Colonic mucosa (tissue), 4 donors: ENCODE data around the gene PDE3A. TPM values are rescaled to one million over a fixed set of nuclear protein-coding genes. Genes with fewer than 3 reads are reported as not detected.

Experiments
- DNase-seq: peaks from one replicate; pipeline ENCODE4 v3.0.0-alpha.2; 2020
- H3K27ac ChIP-seq: fragments of 200-600 bp; one replicate; pipeline ENCODE4 v1.8.0; 2021
- H3K27me3 ChIP-seq: fragments of 200-600 bp; one replicate; pipeline ENCODE4 v1.8.0; 2021
- H3K36me3 ChIP-seq: fragments of 200-600 bp; one replicate; pipeline ENCODE4 v1.8.0; 2021
- H3K4me1 ChIP-seq: fragments of 200-600 bp; one replicate; pipeline ENCODE4 v1.8.0; 2021; ENCODE audit warnings: mild to moderate bottlenecking
- H3K4me3 ChIP-seq: fragments of 200-600 bp; one replicate; pipeline ENCODE4 v1.8.0; 2021
- H3K9ac ChIP-seq, 2 donors: one replicate each; pipeline ENCODE4 v1.7.0; 2013; ENCODE audit warnings: control low read depth in 2 of 2, low read depth in 2 of 2, low read length in 2 of 2
- H3K9me3 ChIP-seq: fragments of 200-600 bp; one replicate; pipeline ENCODE4 v1.8.0; 2021
- intact Hi-C: fragments of 100-400 bp; cut with DNase I; formaldehyde crosslinking; loops from one replicate; pipeline ENCODE4 v1.14.1; 2022
- total RNA-seq, 2 donors: library from RNA; stranded (reverse); fragmentation: NEBNext Ultra II Directional in 1 of 2; extraction: Animal tissue kit (Norgen Biotek cat#: 25700) in 1 of 2; gene quantifications; one replicate each; pipeline ENCODE4 v1.2.1, GENCODE V29; 2021
- TF ChIP-seq, protein P1 (sequence below): fragments of 200-600 bp; IDR thresholded peaks from one replicate; pipeline ENCODE4 v1.8.0; 2022; ENCODE audit warnings: antibody characterized with exemption, mild to moderate bottlenecking
- donor health status: healthy.
- donor health status: DM: no; HTN: no; CAD: no.
- donor health status: DM: no; HTN: no; CAD: no.

PDE3A gene
- total RNA-seq, 2 donors from 2014 or later = 32.1 to 50.6 TPM

- H3K9ac ChIP-seq = no peak overlapping the region
- no peaks in the 10 kb centered on the region for H3K9me3 ChIP-seq
- no peaks in the 10 kb centered on the region for H3K36me3 ChIP-seq
- no peak overlapping the region for H3K27ac ChIP-seq
- H3K4me3 ChIP-seq = no peak overlapping the region
- intact Hi-C loops = no loop called here
- no peaks in the 10 kb centered on the region for H3K27me3 ChIP-seq
- TF ChIP-seq, protein P1, sequence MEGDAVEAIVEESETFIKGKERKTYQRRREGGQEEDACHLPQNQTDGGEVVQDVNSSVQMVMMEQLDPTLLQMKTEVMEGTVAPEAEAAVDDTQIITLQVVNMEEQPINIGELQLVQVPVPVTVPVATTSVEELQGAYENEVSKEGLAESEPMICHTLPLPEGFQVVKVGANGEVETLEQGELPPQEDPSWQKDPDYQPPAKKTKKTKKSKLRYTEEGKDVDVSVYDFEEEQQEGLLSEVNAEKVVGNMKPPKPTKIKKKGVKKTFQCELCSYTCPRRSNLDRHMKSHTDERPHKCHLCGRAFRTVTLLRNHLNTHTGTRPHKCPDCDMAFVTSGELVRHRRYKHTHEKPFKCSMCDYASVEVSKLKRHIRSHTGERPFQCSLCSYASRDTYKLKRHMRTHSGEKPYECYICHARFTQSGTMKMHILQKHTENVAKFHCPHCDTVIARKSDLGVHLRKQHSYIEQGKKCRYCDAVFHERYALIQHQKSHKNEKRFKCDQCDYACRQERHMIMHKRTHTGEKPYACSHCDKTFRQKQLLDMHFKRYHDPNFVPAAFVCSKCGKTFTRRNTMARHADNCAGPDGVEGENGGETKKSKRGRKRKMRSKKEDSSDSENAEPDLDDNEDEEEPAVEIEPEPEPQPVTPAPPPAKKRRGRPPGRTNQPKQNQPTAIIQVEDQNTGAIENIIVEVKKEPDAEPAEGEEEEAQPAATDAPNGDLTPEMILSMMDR = no peak
- no peak for DNase-seq
- H3K4me1 ChIP-seq = no peaks in the 10 kb centered on the region
These were observed 101.4 kb downstream of the PDE3A start for GRCh38 chr12:20469756-20470155.

- Histone ChIP-seq H3K9me3 (no peaks in the 10 kb centered on the region), H3K4me3 (no peak overlapping the region), H3K27ac (no peak overlapping the region), H3K27me3 (no peaks in the 10 kb centered on the region), H3K36me3 (no peaks in the 10 kb centered on the region), H3K9ac (no peak overlapping the region), H3K4me1 (no peaks in the 10 kb centered on the region)
- intact Hi-C loops = no loop called here
- TF ChIP-seq, protein P1 = no peak
- DNase-seq = no peak
These were observed 103.9 kb downstream of the PDE3A start for GRCh38 chr12:20472102-20472782.

DNA sequence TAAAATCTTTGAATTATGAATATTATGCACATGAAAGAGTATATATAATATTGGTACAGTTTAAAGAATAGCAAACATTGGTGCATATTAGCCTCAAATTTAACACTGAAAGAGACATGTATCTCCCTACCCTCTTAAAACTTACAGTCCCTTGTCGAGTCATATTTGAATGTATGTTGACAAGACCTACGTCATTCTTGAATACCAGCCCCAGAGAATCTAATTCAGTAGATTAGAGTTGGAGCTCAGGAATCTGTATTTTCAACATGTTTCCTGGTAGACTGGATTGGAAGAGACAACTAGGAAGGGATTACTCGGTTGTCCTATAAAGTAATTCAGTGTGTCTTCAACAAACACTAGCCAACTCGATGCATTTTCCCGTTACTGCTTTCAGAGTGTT lies 104.8 kb downstream of the PDE3A start:
- Histone ChIP-seq H3K36me3 (no peaks in the 10 kb centered on the region), H3K4me1 (no peaks in the 10 kb centered on the region), H3K4me3 (no peak overlapping the region), H3K9ac (no peak overlapping the region), H3K9me3 (no peaks in the 10 kb centered on the region), H3K27ac (no peak overlapping the region), H3K27me3 (no peaks in the 10 kb centered on the region)
- intact Hi-C loops = no loop called here
- TF ChIP-seq, protein P1 = no peak
- no peak for DNase-seq

DNA sequence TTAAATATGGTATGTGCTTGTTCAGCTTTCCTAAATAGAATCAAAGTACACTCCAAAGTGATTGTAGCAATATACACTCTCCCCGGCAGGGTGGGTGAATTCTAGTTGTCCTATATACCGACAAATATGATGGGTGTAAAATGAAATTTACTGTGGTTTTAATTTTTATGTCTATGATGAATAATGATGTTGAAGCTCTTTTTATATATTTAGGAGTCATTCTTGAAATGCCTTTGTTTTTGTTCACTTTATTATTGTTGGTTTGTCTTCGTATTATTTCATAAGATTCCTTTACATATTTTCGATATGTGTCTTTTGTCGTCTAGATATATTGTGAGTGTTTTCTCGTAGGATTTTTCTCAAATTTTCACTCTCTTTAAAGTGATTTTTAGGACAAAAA lies 105.7 kb downstream of the PDE3A start:
- TF ChIP-seq, protein P1 = no peak
- no peak for DNase-seq
- no peak overlapping the region for H3K27ac ChIP-seq
- H3K4me3 ChIP-seq = no peak overlapping the region
- H3K9me3 ChIP-seq = no peaks in the 10 kb centered on the region
- H3K36me3 ChIP-seq = no peaks in the 10 kb centered on the region
- H3K27me3 ChIP-seq = no peaks in the 10 kb centered on the region
- no peaks in the 10 kb centered on the region for H3K4me1 ChIP-seq
- H3K9ac ChIP-seq = no peak overlapping the region
- intact Hi-C loops = no loop called here

GRCh38 chr12:20474443-20474842 lies 106.1 kb downstream of the PDE3A start:
- no peaks in the 10 kb centered on the region for H3K27me3 ChIP-seq
- intact Hi-C loops = no loop called here
- no peaks in the 10 kb centered on the region for H3K9me3 ChIP-seq
- no peak overlapping the region for H3K27ac ChIP-seq
- H3K4me1 ChIP-seq = no peaks in the 10 kb centered on the region
- no peak overlapping the region for H3K4me3 ChIP-seq
- TF ChIP-seq, protein P1 = no peak
- no peaks in the 10 kb centered on the region for H3K36me3 ChIP-seq
- no peak overlapping the region for H3K9ac ChIP-seq
- no peak for DNase-seq
